Measurements from ENCODE around the gene TNFSF15. TPM values are rescaled to one million over a fixed set of nuclear protein-coding genes. Genes with fewer than 3 reads are reported as not detected.

Gene TNFSF15
- total RNA-seq, 1 experiment from 2014 or later: not detected

GRCh38 chr9:114810614-114811013 lies 4.8 kb upstream of the TNFSF15 start:
- Histone ChIP-seq H4K20me1 (ENCODE audit: insufficient read depth) (no peaks in the 10 kb centered on the region), H3K4me1 (ENCODE audit: control insufficient read depth in 1 of 2, insufficient read depth in 2 of 2, low read length in 2 of 2) (peaks cover 8% of the 10 kb centered on the region in 2 experiments; a peak in 3 of 4 replicates), H3K4me2 (ENCODE audit: low read length) (no peak overlapping the region), H3K9me3 (ENCODE audit: control insufficient read depth in 1 of 2, insufficient read depth in 1 of 2, low read depth in 1 of 2, low read length in 2 of 2) (no peaks in the 10 kb centered on the region), H3K9me2 (ENCODE audit: insufficient read depth) (no peaks in the 10 kb centered on the region), H3K4me3 (replicated peaks in 1 of 2; ENCODE audit: low read depth in 1 of 2, low read length in 2 of 2) (no peak overlapping the region), H2AFZ (ENCODE audit: low read depth, low read length, poor library complexity, severe bottlenecking) (no peak overlapping the region), H3K36me3 (ENCODE audit: control insufficient read depth in 1 of 2, insufficient read depth in 2 of 2, low read length in 2 of 2) (no peaks in the 10 kb centered on the region), H3K9ac (ENCODE audit: low read length) (no peak overlapping the region), H3K27ac (ENCODE audit: low read depth, low read length) (no peak overlapping the region), H3K27me3 (ENCODE audit: insufficient read depth, low read length) (peaks cover 3% of the 10 kb centered on the region; the same call in 1 of the 2 replicates), H3K79me2 (ENCODE audit: insufficient read depth, low read length) (no peaks in the 10 kb centered on the region)
- ChIA-PET POLR2A (no interaction called here), RAD21 (ENCODE audit: low non-redundant PET in 1 of 2, low total read pairs in 2 of 2, uncharacterized antibody in 2 of 2, unreplicated experiment in 2 of 2) (no interaction called here), CTCF (no interaction called here)
- BruUV-seq (replicated peaks): no TSS peak
- TF ChIP-seq EZH2phosphoT487 (IDR thresholded peaks at IDR 0.05; ENCODE audit: borderline replicate concordance): no peak
- TF ChIP-seq CTCF (IDR thresholded peaks at IDR 0.05 in 2 of 3, conservative IDR thresholded peaks at IDR 0.05 in 1 of 3; ENCODE audit: borderline replicate concordance in 1 of 3, insufficient read depth in 1 of 3, low read depth in 2 of 3, low read length in 2 of 3): no peak
- TF ChIP-seq SP1 (IDR thresholded peaks at IDR 0.05; ENCODE audit: low read depth): no peak
- no peak for TF ChIP-seq JUND (IDR thresholded peaks at IDR 0.05)
- no peak for TF ChIP-seq ZNF274 (IDR thresholded peaks at IDR 0.05; ENCODE audit: low read depth, low read length)
- DNase-seq (ENCODE audit: low read depth, low spot score) (no peak), ATAC-seq (no peak)
- intact Hi-C loops (cut with micrococcal nuclease): no loop called here

GRCh38 chr9:114806526-114806900 lies 674 bp upstream of the TNFSF15 start:
- Histone ChIP-seq H3K4me1 (ENCODE audit: control insufficient read depth in 1 of 2, insufficient read depth in 2 of 2, low read length in 2 of 2) (peaks cover 26 to 32% of the 10 kb centered on the region in 2 experiments), H3K4me2 (ENCODE audit: low read length) (no peak overlapping the region), H3K27me3 (ENCODE audit: insufficient read depth, low read length) (peaks cover 3% of the 10 kb centered on the region; the same call in 1 of the 2 replicates), H3K27ac (ENCODE audit: low read depth, low read length) (no peak overlapping the region), H3K79me2 (ENCODE audit: insufficient read depth, low read length) (no peaks in the 10 kb centered on the region), H2AFZ (ENCODE audit: low read depth, low read length, poor library complexity, severe bottlenecking) (no peak overlapping the region), H4K20me1 (ENCODE audit: insufficient read depth) (no peaks in the 10 kb centered on the region), H3K36me3 (ENCODE audit: control insufficient read depth in 1 of 2, insufficient read depth in 2 of 2, low read length in 2 of 2) (no peaks in the 10 kb centered on the region), H3K9me2 (ENCODE audit: insufficient read depth) (no peaks in the 10 kb centered on the region), H3K4me3 (replicated peaks in 1 of 2; ENCODE audit: low read depth in 1 of 2, low read length in 2 of 2) (no peak overlapping the region), H3K9ac (ENCODE audit: low read length) (no peak overlapping the region), H3K9me3 (ENCODE audit: control insufficient read depth in 1 of 2, insufficient read depth in 1 of 2, low read depth in 1 of 2, low read length in 2 of 2) (no peaks in the 10 kb centered on the region)
- POLR2A ChIA-PET: no interaction called here
- no TSS peak for BruUV-seq (replicated peaks)
- TF ChIP-seq ELF1 (IDR thresholded peaks at IDR 0.05; ENCODE audit: borderline replicate concordance, low read depth) (no peak), ATF3 (IDR thresholded peaks at IDR 0.05) (no peak)
- RAD21 ChIA-PET (ENCODE audit: low non-redundant PET in 1 of 2, low total read pairs in 2 of 2, uncharacterized antibody in 2 of 2, unreplicated experiment in 2 of 2): no interaction called here
- ATAC-seq: no peak
- DNase-seq (ENCODE audit: low read depth, low spot score): no peak
- CTCF ChIA-PET: no interaction called here
- intact Hi-C loops (cut with micrococcal nuclease): no loop called here
